Motor neuron (in vitro differentiated cells): Measurements from ENCODE around the gene MICAL3. TPM values are rescaled to one million over a fixed set of nuclear protein-coding genes. Genes with fewer than 3 reads are reported as not detected.
A peak's percentile ranks its signal among the peaks of the same experiment; 100 is the strongest.
"Not testable (repeated sequence)": the region's sequence is repeated elsewhere in the genome, so short reads cannot be mapped to it uniquely, and the experiment has no call there.

Experiments used
- ATAC-seq, 8 experiments: fragments of 200-7000 bp; cut with Tn5 transposase; replicated peaks in 6 of 8; 2 replicates each; pipeline ENCODE4 v1.8.0; 2021; ENCODE audit warnings: mild to moderate bottlenecking in 8 of 8, moderate library complexity in 8 of 8
- H3K27ac ChIP-seq, 2 donors: fragments of 250-450 bp; sonication (Bioruptor Pico); 2 replicates each; pipeline ENCODE4 v1.9.0; 2021; ENCODE audit warnings: antibody characterized with exemption in 2 of 2, mild to moderate bottlenecking in 2 of 2, moderate library complexity in 1 of 2
- H3K4me1 ChIP-seq, 2 donors: fragments of 250-450 bp; sonication (Bioruptor Pico); replicated peaks in 1 of 2; 2 replicates each; pipeline ENCODE4 v1.6.1; 2021; ENCODE audit warnings: antibody characterized with exemption in 2 of 2, mild to moderate bottlenecking in 2 of 2, moderate library complexity in 1 of 2
- H3K4me3 ChIP-seq, 5 donors: fragments of 250-450 bp; sonication (Bioruptor Pico); 2 replicates each; pipeline ENCODE4 v1.9.0; 2021; ENCODE audit warnings: antibody characterized with exemption in 5 of 5, mild to moderate bottlenecking in 5 of 5, moderate library complexity in 4 of 5
- WGBS, 10 experiments: fragments of 450-650 bp; shearing (Covaris generic); methylation state at CpG; one replicate each; pipeline ENCODE4 v1.0.0; 2022; 5-methylcytosine and 5-hydroxymethylcytosine counted together
- in situ Hi-C, 9 experiments: fragments of 400-800 bp; cut with MboI; loops; one replicate each; pipeline ENCODE4 v1.15.0; 2021; ENCODE audit warnings: low sequenced_read_pairs in 9 of 9, low pct_unique_long_range_greater_than_20kb in 2 of 9; ENCODE audit not compliant: unreplicated experiment in 9 of 9
- total RNA-seq, 8 experiments: library from RNA; unstranded; fragments of 300-600 nt; gene quantifications; 2 replicates each; pipeline versions ENCODE4 v1.2.3 to v1.2.4, GENCODE V29; 2022

Gene MICAL3
- total RNA-seq, 8 experiments from 2014 or later = 15.2 to 46.0 (median 20.4) TPM

GRCh38 chr22:17988800-17989513, 35.4 kb downstream of the MICAL3 start:
- no peak for ATAC-seq
- H3K4me1 ChIP-seq = no peaks in the 10 kb centered on the region
- WGBS, 10 experiments = 74 to 100% (median 85%) methylated on average over 1 to 12 of the region's 16 CpGs; no CpG with 5 or more reads in 1 of the 10 experiments
- H3K27ac ChIP-seq = no peak overlapping the region
- H3K4me3 ChIP-seq = no peak overlapping the region
- in situ Hi-C loops = no loop called here

GRCh38 chr22:17985606-17986005, 38.8 kb downstream of the MICAL3 start:
- Histone ChIP-seq H3K27ac (no peak overlapping the region), H3K4me3 (no peak overlapping the region), H3K4me1 (peaks cover 0 to 2% of the 10 kb centered on the region in 2 donors)
- 88 to 100% (median 97%) methylated on average over 1 to 4 of the region's 5 CpGs; no CpG with 5 or more reads in 4 of the 10 experiments for WGBS, 10 experiments
- ATAC-seq = peak in 3 of 8 experiments; percentile 44 to 58 (median 57)
- in situ Hi-C loops = no loop called here

DNA sequence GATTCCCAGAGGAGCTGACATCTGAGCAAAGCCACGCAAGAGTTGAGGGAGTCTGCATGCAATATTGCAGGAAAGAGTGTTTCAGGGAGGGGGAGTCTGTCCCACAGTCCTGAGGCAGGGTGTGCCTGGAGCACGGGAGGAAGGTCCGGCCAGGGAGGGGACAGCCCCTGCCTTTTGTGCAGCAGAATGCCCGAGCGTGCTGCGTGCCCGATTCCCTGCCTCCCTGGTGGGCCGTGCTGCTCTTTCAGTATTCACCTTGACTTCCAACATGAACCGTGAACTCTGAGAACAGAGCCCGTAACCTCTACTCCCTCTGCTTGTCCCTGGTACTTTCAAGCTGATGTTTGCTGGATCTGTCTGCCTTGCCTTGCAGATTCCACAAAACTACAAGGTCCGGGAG, 39.3 kb downstream of the MICAL3 start:
- H3K4me3 ChIP-seq, in situ Hi-C loops, H3K4me1 ChIP-seq, H3K27ac ChIP-seq: not testable (repeated sequence)
- peak in 2 of 8 experiments; percentile 6 to 15 for ATAC-seq
- WGBS, 10 experiments = no CpG with 5 or more reads among the region's 11 CpGs

DNA sequence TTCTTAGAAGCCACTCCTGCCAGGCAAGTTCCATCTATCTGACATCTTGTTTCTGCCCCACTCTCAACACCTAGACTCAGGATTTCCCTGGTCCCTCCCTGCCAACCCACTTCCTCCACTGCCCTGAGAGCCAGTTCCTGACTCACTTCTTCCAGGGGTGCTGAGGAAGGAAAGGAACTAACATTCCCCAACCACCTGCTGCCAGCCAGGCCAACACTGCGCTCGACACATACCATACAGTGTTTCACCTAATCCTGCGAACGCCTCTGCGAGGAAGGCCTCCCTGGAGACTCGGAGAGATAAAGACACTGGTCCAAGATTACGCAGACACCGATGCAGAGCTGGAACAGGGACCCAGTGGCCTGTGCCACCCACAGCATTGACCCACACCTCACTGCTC, 40.2 kb downstream of the MICAL3 start:
- 83 to 100% methylated on average over 1 to 2 of the region's 8 CpGs; no CpG with 5 or more reads in 8 of the 10 experiments for WGBS, 10 experiments
- in situ Hi-C loops = no loop called here

DNA sequence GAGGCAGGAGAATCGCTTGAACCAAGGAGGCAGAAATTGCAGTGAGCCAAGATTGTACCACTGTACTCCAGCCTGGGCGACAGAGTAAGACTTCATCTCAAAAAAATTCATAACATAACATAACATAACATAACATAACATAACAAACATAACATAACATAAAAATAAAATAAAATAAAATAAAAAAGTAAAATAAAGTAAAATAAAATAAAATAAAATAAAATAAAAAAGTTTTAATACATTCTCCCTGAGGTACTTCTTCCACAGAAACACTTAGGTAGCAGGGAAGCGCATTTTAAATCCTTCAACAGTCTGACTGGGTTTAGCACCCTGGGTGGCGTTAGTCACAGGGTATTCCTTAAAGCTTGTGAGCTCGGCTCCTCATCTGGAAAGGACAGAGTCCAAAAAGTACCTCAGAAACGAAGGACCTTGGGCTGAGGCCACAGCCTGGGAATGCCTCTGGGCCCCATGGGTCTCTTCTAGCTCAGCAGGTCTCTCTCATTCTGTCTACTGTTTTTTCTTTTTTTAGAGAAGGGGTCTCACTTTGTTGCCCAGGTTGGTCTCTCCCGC, 41.7 kb downstream of the MICAL3 start:
- ATAC-seq = no peak
- H3K27ac ChIP-seq = no peak overlapping the region
- H3K4me1 ChIP-seq = peaks cover 0 to 9% of the 10 kb centered on the region in 2 donors
- WGBS, 10 experiments = 62 to 100% (median 91%) methylated on average over 1 to 7 of the region's 7 CpGs; no CpG with 5 or more reads in 1 of the 10 experiments
- no peak overlapping the region for H3K4me3 ChIP-seq
- in situ Hi-C loops = no loop called here

More for the DNA sequence above, 40.2 kb downstream of the MICAL3 start:
- no peak for ATAC-seq
- H3K4me1 ChIP-seq = peaks cover 0 to 9% of the 10 kb centered on the region in 2 donors
- no peak overlapping the region for H3K27ac ChIP-seq
- no peak overlapping the region for H3K4me3 ChIP-seq

DNA sequence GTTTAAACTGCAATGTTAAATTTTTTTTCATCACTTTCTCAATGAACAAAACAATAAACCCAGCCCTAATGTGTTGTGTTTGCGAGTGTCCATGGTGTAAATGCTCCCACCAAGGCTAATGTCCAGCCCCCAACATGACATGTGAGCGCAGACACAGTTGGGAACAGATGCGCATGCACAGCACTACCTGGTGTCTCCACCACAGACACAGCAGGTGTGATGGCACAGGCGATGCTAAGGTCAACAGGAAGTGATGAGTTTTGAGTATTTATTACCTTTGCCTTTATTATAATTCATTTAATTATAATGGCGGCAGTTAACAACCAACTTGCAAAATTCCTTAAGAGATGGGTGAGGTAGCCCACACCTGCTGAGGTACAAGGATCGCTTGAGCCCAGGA, 42.9 kb downstream of the MICAL3 start:
- H3K4me3 ChIP-seq = no peak overlapping the region

GRCh38 chr22:17980638-17981051, 43.7 kb downstream of the MICAL3 start:
- peak in 6 of 8 experiments; percentile 27 to 87 (median 58) for ATAC-seq
- peaks cover 0 to 9% of the 10 kb centered on the region in 2 donors for H3K4me1 ChIP-seq
- in situ Hi-C loops = no loop called here
- 24 to 78% (median 63%) methylated on average over 5 to 9 of the region's 13 CpGs; no CpG with 5 or more reads in 6 of the 10 experiments for WGBS, 10 experiments
- H3K27ac ChIP-seq = no peak overlapping the region
- no peak overlapping the region for H3K4me3 ChIP-seq

More for the DNA sequence above, 42.9 kb downstream of the MICAL3 start:
- H3K27ac ChIP-seq = no peak overlapping the region
- peaks cover 0 to 9% of the 10 kb centered on the region in 2 donors for H3K4me1 ChIP-seq
- in situ Hi-C loops = no loop called here
- no peak for ATAC-seq
- 50 to 100% (median 80%) methylated on average over 1 to 5 of the region's 6 CpGs; no CpG with 5 or more reads in 2 of the 10 experiments for WGBS, 10 experiments

DNA sequence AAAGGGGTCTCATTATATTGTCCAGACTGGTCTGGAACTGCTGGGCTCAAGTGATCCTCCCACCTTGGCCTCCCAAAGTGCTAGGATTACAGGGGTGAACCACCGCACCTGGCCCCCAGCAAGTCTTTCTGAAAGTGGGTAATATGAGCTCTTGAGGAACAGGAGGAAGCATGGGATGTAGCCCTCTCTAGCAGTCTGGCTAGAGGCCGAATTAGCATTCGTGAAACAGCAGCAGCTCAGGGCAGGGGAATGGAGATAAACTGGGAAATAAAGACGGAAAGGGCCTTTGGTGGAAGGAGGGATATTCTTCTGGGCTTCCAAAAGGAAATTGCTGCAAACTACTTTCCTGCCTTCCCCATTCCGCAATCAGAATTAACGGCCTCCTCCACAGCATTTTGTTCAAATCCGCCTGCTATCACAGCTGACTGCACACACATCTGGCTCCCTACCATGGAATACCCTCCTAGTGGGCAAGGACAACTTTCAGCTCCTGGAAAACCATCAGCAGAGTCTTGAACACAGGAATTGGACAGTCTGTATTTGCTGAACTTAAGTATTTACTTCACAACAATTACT, 44.3 kb downstream of the MICAL3 start:
- H3K4me1 ChIP-seq = peaks cover 0 to 9% of the 10 kb centered on the region in 2 donors
- no peak overlapping the region for H3K4me3 ChIP-seq
- 60 to 100% (median 70%) methylated on average over 1 to 6 of the region's 7 CpGs; no CpG with 5 or more reads in 2 of the 10 experiments for WGBS, 10 experiments
- H3K27ac ChIP-seq = no peak overlapping the region
- peak in 4 of 8 experiments; percentile 6 to 19 (median 10) for ATAC-seq
- in situ Hi-C loops = no loop called here

GRCh38 chr22:17978027-17978426, 46.3 kb downstream of the MICAL3 start:
- in situ Hi-C loops = no loop called here

GRCh38 chr22:17977371-17977770, 47.0 kb downstream of the MICAL3 start:
- Histone ChIP-seq H3K4me1 (peaks cover 0 to 9% of the 10 kb centered on the region in 2 donors), H3K27ac (no peak overlapping the region), H3K4me3 (no peak overlapping the region)
- in situ Hi-C loops = no loop called here
- ATAC-seq = no peak
- WGBS, 10 experiments = 85 to 100% (median 100%) methylated on average over 1 to 2 of the region's 2 CpGs; no CpG with 5 or more reads in 2 of the 10 experiments

More at GRCh38 chr22:17978027-17978426, 46.3 kb downstream of the MICAL3 start:
- ATAC-seq = no peak
- Histone ChIP-seq H3K4me1 (peaks cover 0 to 9% of the 10 kb centered on the region in 2 donors), H3K27ac (no peak overlapping the region), H3K4me3 (no peak overlapping the region)

DNA sequence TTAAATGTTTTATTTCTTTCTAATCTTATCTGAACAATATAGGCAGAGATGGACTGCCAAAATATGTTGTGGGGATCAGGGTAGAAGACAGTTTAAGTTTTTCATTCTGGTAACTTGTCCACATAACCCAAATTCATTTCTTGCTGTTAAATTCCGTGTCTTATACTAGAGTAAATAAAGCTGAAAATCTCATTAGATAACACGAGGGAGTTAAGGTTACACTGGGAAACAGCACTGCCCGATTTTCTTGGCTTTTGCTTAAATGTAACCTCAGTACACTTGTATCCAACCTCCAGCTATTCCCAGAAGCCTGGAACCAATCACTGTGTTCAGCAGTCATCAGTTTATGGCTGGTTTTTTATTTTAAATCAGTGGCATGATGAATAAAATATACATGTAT, 48.2 kb downstream of the MICAL3 start:
- ATAC-seq = no peak
- Histone ChIP-seq H3K4me3 (no peak overlapping the region), H3K4me1 (peaks cover 0 to 9% of the 10 kb centered on the region in 2 donors), H3K27ac (no peak overlapping the region)
- in situ Hi-C loops = no loop called here
- WGBS, 10 experiments = 14 to 100% (median 60%) methylated on average over 1 to 3 of the region's 3 CpGs; no CpG with 5 or more reads in 4 of the 10 experiments

- no peak for ATAC-seq
- WGBS, 10 experiments = 79 to 100% (median 88%) methylated on average over 1 to 6 of the region's 8 CpGs; no CpG with 5 or more reads in 1 of the 10 experiments
- H3K4me3 ChIP-seq = no peak overlapping the region
- H3K27ac ChIP-seq = no peak overlapping the region
- in situ Hi-C loops = no loop called here
- H3K4me1 ChIP-seq = no peaks in the 10 kb centered on the region
Observed at GRCh38 chr22:17974703-17975372, 49.5 kb downstream of the MICAL3 start.

GRCh38 chr22:17974087-17974486, 50.3 kb downstream of the MICAL3 start:
- Histone ChIP-seq H3K4me3 (no peak overlapping the region), H3K4me1 (no peaks in the 10 kb centered on the region), H3K27ac (no peak overlapping the region)
- in situ Hi-C loops = no loop called here
- 0 to 100% (median 86%) methylated on average over 1 to 3 of the region's 3 CpGs; no CpG with 5 or more reads in 5 of the 10 experiments for WGBS, 10 experiments
- ATAC-seq = no peak
